Lung (tissue), 12 donors: ENCODE results near the gene TRAM2. TPM values are rescaled to one million over a fixed set of nuclear protein-coding genes. Genes with fewer than 3 reads are reported as not detected.

ENCODE experiments used
- ATAC-seq: fragments of 200-7000 bp; cut with Tn5 transposase; one replicate; pipeline ENCODE4 v1.9.1; 2020; ENCODE audit warnings: moderate number of reproducible peaks; ENCODE audit not compliant: insufficient read depth, low FRiP score
- DNase-seq, 3 donors: peaks; one replicate each; pipeline ENCODE4 v3.0.0-alpha.2; 2013 to 2017
- H3K27ac ChIP-seq, 2 donors: one replicate each; pipeline ENCODE4 v1.5.1; 2013; ENCODE audit warnings: mild to moderate bottlenecking in 2 of 2, moderate library complexity in 2 of 2, control low read depth in 1 of 2, inconsistent platforms in 1 of 2, low read depth in 1 of 2, low read length in 1 of 2
- H3K27me3 ChIP-seq, 3 donors: one replicate each; pipeline ENCODE4 v1.5.1; 2013; ENCODE audit warnings: low read length in 2 of 3; ENCODE audit not compliant: control insufficient read depth in 3 of 3, insufficient read depth in 3 of 3
- H3K36me3 ChIP-seq, 4 donors: one replicate each; pipeline ENCODE4 v1.5.1; 2013; ENCODE audit warnings: low read length in 4 of 4, mild to moderate bottlenecking in 1 of 4, moderate library complexity in 1 of 4; ENCODE audit not compliant: control insufficient read depth in 4 of 4, insufficient read depth in 4 of 4
- H3K4me1 ChIP-seq, 5 donors: one replicate each; pipeline ENCODE4 v1.5.1; 2013; ENCODE audit warnings: low read length in 5 of 5, mild to moderate bottlenecking in 2 of 5, moderate library complexity in 1 of 5; ENCODE audit not compliant: control insufficient read depth in 5 of 5, insufficient read depth in 5 of 5
- H3K4me3 ChIP-seq: one replicate; pipeline ENCODE4 v1.5.1; 2013; ENCODE audit warnings: mild to moderate bottlenecking, control low read depth, moderate library complexity
- H3K9ac ChIP-seq, 2 donors: one replicate each; pipeline ENCODE4 v1.5.1; 2013; ENCODE audit warnings: low read length in 2 of 2, control low read depth in 1 of 2; ENCODE audit not compliant: insufficient read depth in 1 of 2
- H3K9me3 ChIP-seq, 4 donors: one replicate each; pipeline ENCODE4 v1.5.1; 2013; ENCODE audit warnings: low read length in 3 of 4, mild to moderate bottlenecking in 1 of 4, moderate library complexity in 1 of 4; ENCODE audit not compliant: control insufficient read depth in 4 of 4, insufficient read depth in 3 of 4
- CTCF ChIP-seq: IDR thresholded peaks from 2 replicates; pipeline ENCODE4 v1.5.1; 2012; ENCODE audit warnings: mild to moderate bottlenecking; ENCODE audit errors: control extremely low read depth, extremely low read depth
- WGBS, 2 donors: extraction: QIAGEN DNeasy Blood & Tissue Kit; methylation state at CpG; one replicate each; pipeline ENCODE4 v1.1.7; 2013; 5-methylcytosine and 5-hydroxymethylcytosine counted together
- polyA plus RNA-seq, 2 donors: library from polyadenylated mRNA; stranded (reverse); fragments of 200-250 nt; gene quantifications; one replicate each; pipeline ENCODE4 v1.2.1, GENCODE V29; 2013
- total RNA-seq, 2 donors: library from RNA; depleted of rRNA in 1 of 2; stranded (reverse); fragments of >200 nt in 1 of 2; gene quantifications; one replicate each; pipeline ENCODE4 v1.2.1, GENCODE V29; 2014 to 2021
- donor health status: control.
- donor health status: control.
- donor health status: Bipolar disorder and iron deficiency.
- donor health status: healthy.
- donor health status: DM: yes; HTN: yes; CAD: no.

Gene TRAM2
- total and polyA plus RNA-seq, 4 donors = 4.4 to 33.4 (median 15.2) TPM

DNA sequence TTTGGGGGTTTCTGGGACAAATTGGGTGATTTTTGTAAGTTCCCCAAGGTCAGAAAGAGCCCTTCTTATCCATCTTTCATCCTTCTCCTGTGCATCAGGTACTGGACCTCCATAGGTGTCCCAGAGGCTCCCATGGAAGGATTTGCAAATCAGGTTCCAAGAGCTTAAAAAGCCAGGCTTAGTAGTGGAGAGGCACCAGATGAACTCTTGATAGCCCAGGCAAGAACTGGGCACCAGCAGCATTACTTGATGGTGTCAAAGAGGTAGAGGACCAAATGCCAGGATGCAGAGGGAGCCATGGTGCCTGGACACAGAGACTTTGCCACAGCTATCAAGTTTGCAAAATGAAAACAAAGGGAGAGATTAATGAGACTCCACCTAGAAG lies 20.9 kb upstream of the TRAM2 start:
- Histone ChIP-seq H3K9me3 (peaks cover 0 to 2% (median 0%) of the 10 kb centered on the region in 4 donors), H3K27me3 (no peaks in the 10 kb centered on the region), H3K27ac (peak overlapping the region in 1 of 2 donors; percentile 26), H3K4me3 (no peak overlapping the region), H3K36me3 (no peaks in the 10 kb centered on the region), H3K4me1 (peaks cover 0 to 34% (median 5%) of the 10 kb centered on the region in 5 donors), H3K9ac (peak overlapping the region in 1 of 2 donors; percentile 32)
- DNase-seq (no peak), ATAC-seq (no peak)
- TF ChIP-seq CTCF = no peak

DNA sequence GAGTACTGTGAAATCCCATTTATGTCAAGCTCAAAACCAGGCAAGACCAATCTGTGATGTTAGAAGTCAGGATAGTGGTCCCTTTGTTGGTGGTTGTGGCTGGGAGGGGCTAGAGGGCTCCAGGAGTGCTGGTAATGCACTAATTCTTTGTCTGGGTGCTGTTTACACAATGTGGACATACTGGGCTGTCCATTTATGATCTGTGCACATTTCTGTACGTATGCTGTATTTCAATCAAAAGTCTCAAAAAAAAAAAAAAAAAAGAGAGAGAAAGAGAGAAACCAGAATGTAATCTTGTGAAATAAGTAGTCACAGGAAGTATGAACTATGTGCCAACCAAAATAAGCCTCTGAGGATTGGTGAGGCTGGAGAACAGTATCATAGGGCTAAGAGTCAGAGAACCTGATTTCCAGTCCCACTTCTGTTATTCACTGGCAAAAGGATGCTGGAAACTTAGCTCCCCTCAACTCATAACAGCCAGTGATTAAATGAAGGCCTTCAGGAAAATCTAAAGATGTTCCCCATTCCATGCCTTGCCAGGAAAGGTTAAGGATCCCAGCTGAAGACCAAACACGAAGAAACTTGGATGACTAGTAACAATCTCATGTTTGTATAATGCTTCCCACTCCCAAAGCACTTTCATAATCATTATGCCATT lies 19.6 kb upstream of the TRAM2 start:
- no peaks in the 10 kb centered on the region for H3K36me3 ChIP-seq
- 45 to 52% methylated on average over 2 of the region's 2 CpGs for WGBS, 2 donors
- no peak overlapping the region for H3K9ac ChIP-seq
- peaks cover 0 to 2% (median 0%) of the 10 kb centered on the region in 4 donors for H3K9me3 ChIP-seq
- ATAC-seq (no peak), DNase-seq (no peak)
- no peak for TF ChIP-seq CTCF
- H3K4me1 ChIP-seq = peaks cover 0 to 34% (median 5%) of the 10 kb centered on the region in 5 donors
- H3K27ac ChIP-seq = no peak overlapping the region
- H3K27me3 ChIP-seq = no peaks in the 10 kb centered on the region
- H3K4me3 ChIP-seq = no peak overlapping the region

- peak overlapping the region in 1 of 2 donors; percentile 50 for H3K9ac ChIP-seq
- peaks cover 0 to 34% (median 5%) of the 10 kb centered on the region in 5 donors for H3K4me1 ChIP-seq
- H3K9me3 ChIP-seq = peaks cover 0 to 2% (median 0%) of the 10 kb centered on the region in 4 donors
- ATAC-seq (no peak), DNase-seq (no peak)
- TF ChIP-seq CTCF = no peak
- no peaks in the 10 kb centered on the region for H3K36me3 ChIP-seq
- H3K4me3 ChIP-seq = no peak overlapping the region
- H3K27me3 ChIP-seq = no peaks in the 10 kb centered on the region
- H3K27ac ChIP-seq = peak overlapping the region; percentile 36 to 50
Measured at GRCh38 chr6:52595796-52596130, 18.9 kb upstream of the TRAM2 start.
